B cell (primary cell): Measurements from ENCODE around the gene KCNJ12. TPM values are rescaled to one million over a fixed set of nuclear protein-coding genes. Genes with fewer than 3 reads are reported as not detected.

ENCODE experiments used
- ATAC-seq: fragments of 200-7000 bp; cut with Tn5 transposase; one replicate; pipeline ENCODE4 v1.10.0; 2021; ENCODE audit warnings: low read depth, mild to moderate bottlenecking, moderate number of reproducible peaks, moderate library complexity
- CTCF ChIA-PET: fragments of 350-600 bp; sonication (Branson Sonifier 250); formaldehyde crosslinking; loops from one replicate; lab custom pipeline; 2021; ENCODE audit warnings: antibody characterized with exemption, inconsistent platforms; lab: Charles Lee
- POLR2A ChIA-PET: fragments of 350-600 bp; sonication (Branson Sonifier 250); formaldehyde crosslinking; loops from one replicate; lab custom pipeline; 2021; ENCODE audit warnings: antibody characterized with exemption; lab: Charles Lee
- DNase-seq: peaks from one replicate; pipeline ENCODE4 v3.0.0; 2013
- H2AFZ ChIP-seq: 2 replicates; pipeline ENCODE4 v1.6.1; 2012; ENCODE audit warnings: mild to moderate bottlenecking, low read depth, low read length; ENCODE audit not compliant: insufficient read depth, poor library complexity, severe bottlenecking
- H3K27ac ChIP-seq, 2 donors: 1 replicate in 1 of 2; 2 replicates in 1 of 2; pipeline ENCODE4 v1.5.1; 2012 to 2013; ENCODE audit warnings: low read length in 2 of 2, mild to moderate bottlenecking in 2 of 2, moderate library complexity in 1 of 2
- H3K27me3 ChIP-seq, 4 experiments: fragments of 200-600 bp in 1 of 4; sonication (generic) in 1 of 4; replicated peaks in 1 of 4; 1 replicate in 2 of 4; 2 replicates in 2 of 4; pipeline versions ENCODE4 v1.6.1 to v1.7.0; 2013 to 2016; ENCODE audit warnings: low read length in 3 of 4, mild to moderate bottlenecking in 2 of 4, mixed read lengths in 1 of 4, moderate library complexity in 1 of 4; ENCODE audit not compliant: insufficient read depth in 4 of 4, control insufficient read depth in 3 of 4; ENCODE audit errors: control extremely low read depth in 1 of 4
- H3K36me3 ChIP-seq, 2 experiments: replicated peaks in 1 of 2; 1 replicate in 1 of 2; 2 replicates in 1 of 2; pipeline versions ENCODE4 v1.6.1 to v1.7.1; 2013; ENCODE audit warnings: low read length in 1 of 2; ENCODE audit not compliant: insufficient read depth in 2 of 2, control insufficient read depth in 1 of 2; ENCODE audit errors: control extremely low read depth in 1 of 2, extremely low read depth in 1 of 2
- H3K4me1 ChIP-seq, 2 donors: fragments of 200-600 bp in 1 of 2; sonication (generic) in 1 of 2; 1 replicate in 1 of 2; 2 replicates in 1 of 2; pipeline versions ENCODE4 v1.5.1 to v1.6.1; 2013 to 2017; ENCODE audit warnings: low read length in 2 of 2; ENCODE audit not compliant: control insufficient read depth in 2 of 2, insufficient read depth in 2 of 2
- H3K4me2 ChIP-seq: replicated peaks from 2 replicates; pipeline ENCODE3; 2012; ENCODE audit warnings: mild to moderate bottlenecking, low read depth, low read length; ENCODE audit not compliant: poor library complexity, severe bottlenecking
- H3K4me3 ChIP-seq, 5 experiments: fragments of 200-600 bp in 1 of 5; sonication (generic) in 1 of 5; 1 replicate in 3 of 5; 2 replicates in 2 of 5; pipeline versions ENCODE4 v1.5.1 to v1.7.0; 2011 to 2016; ENCODE audit warnings: low read length in 4 of 5, mild to moderate bottlenecking in 4 of 5, low read depth in 2 of 5, control low read depth in 1 of 5, moderate library complexity in 1 of 5; ENCODE audit not compliant: insufficient read depth in 1 of 5; ENCODE audit errors: control extremely low read depth in 1 of 5, extremely low read depth in 1 of 5
- H3K79me2 ChIP-seq: fragments of 200-600 bp; sonication (generic); one replicate; pipeline ENCODE4 v1.6.0; 2016; ENCODE audit warnings: low read length; ENCODE audit not compliant: control insufficient read depth, insufficient read depth
- H3K9ac ChIP-seq: fragments of 200-600 bp; sonication (generic); 2 replicates; pipeline ENCODE4 v1.6.1; 2017; ENCODE audit warnings: mild to moderate bottlenecking, low read length, moderate library complexity
- H3K9me3 ChIP-seq, 3 donors: one replicate each; pipeline versions ENCODE4 v1.6.1 to v1.7.1; 2013; ENCODE audit warnings: low read length in 2 of 3; ENCODE audit not compliant: control insufficient read depth in 2 of 3, insufficient read depth in 1 of 3; ENCODE audit errors: control extremely low read depth in 1 of 3
- H4K20me1 ChIP-seq: 2 replicates; pipeline ENCODE4 v1.6.0; 2012; ENCODE audit warnings: mild to moderate bottlenecking, low read length; ENCODE audit not compliant: insufficient read depth, control insufficient read depth, poor library complexity, severe bottlenecking
- H3K27ac Mint-ChIP-seq: one replicate; pipeline ENCODE4 v1.8.0; 2021; ENCODE audit warnings: mixed read lengths
- H3K27me3 Mint-ChIP-seq: one replicate; pipeline ENCODE4 v1.8.0; 2021; ENCODE audit warnings: mixed read lengths
- H3K4me1 Mint-ChIP-seq: one replicate; pipeline ENCODE4 v1.8.0; 2021; ENCODE audit warnings: mixed read lengths
- H3K4me3 Mint-ChIP-seq: one replicate; pipeline ENCODE4 v1.8.0; 2021; ENCODE audit warnings: mixed read lengths
- H3K9me3 Mint-ChIP-seq: one replicate; pipeline ENCODE4 v1.8.0; 2022; ENCODE audit warnings: mixed read lengths; ENCODE audit not compliant: insufficient read depth
- EZH2 ChIP-seq: IDR thresholded peaks from 2 replicates; pipeline ENCODE4 v1.6.1; 2012; ENCODE audit warnings: borderline replicate concordance, low read depth, mild to moderate bottlenecking, moderate library complexity, low read length; ENCODE audit not compliant: insufficient read depth, poor library complexity, severe bottlenecking
- WGBS: methylation state at CpG from one replicate; pipeline ENCODE4 v1.1.5; 2013; ENCODE audit warnings: missing lambda C conversion rate; ENCODE audit not compliant: insufficient coverage; 5-methylcytosine and 5-hydroxymethylcytosine counted together
- intact Hi-C: fragments of 100-400 bp; cut with micrococcal nuclease; formaldehyde crosslinking; loops from one replicate; pipeline ENCODE4 v1.10.0; 2022
- polyA plus RNA-seq: library from polyadenylated mRNA; depleted of rRNA; stranded (reverse); fragments of >200 nt; gene quantifications from 2 replicates; pipeline ENCODE4 v1.2.3, GENCODE V29; 2012
- total RNA-seq, 2 donors: library from RNA; stranded (reverse); fragments of 120-200 nt in 1 of 2; gene quantifications; 1 replicate in 1 of 2; 2 replicates in 1 of 2; pipeline versions ENCODE4 v1.2.3 to v1.2.4, GENCODE V29; 2013 to 2022
- TF ChIP-seq, protein P1 (sequence below): fragments of 200-600 bp; IDR thresholded peaks from one replicate; pipeline ENCODE4 v1.8.0; 2022; ENCODE audit warnings: antibody characterized with exemption, mild to moderate bottlenecking

KCNJ12 gene
- total and polyA plus RNA-seq, 2 donors (not counting 1 experiment from before 2014, with no cell fraction given) = not detected

- H3K9me3 ChIP-seq = peaks cover 0 to under 1% (median 0%) of the 10 kb centered on the region in 3 donors
- no peaks in the 10 kb centered on the region for H3K9me3 Mint-ChIP-seq
- WGBS = 12% methylated on average over 12 of the region's 12 CpGs
- H3K4me3 ChIP-seq = no peak overlapping the region
- H3K4me1 ChIP-seq = peaks cover 31 to 36% of the 10 kb centered on the region in 2 donors
- H3K79me2 ChIP-seq = no peaks in the 10 kb centered on the region
- ATAC-seq = no peak
- ChIA-PET POLR2A (no interaction called here), CTCF (no interaction called here)
- no peak overlapping the region for H3K27ac Mint-ChIP-seq
- no peak for TF ChIP-seq EZH2
- TF ChIP-seq, protein P1, sequence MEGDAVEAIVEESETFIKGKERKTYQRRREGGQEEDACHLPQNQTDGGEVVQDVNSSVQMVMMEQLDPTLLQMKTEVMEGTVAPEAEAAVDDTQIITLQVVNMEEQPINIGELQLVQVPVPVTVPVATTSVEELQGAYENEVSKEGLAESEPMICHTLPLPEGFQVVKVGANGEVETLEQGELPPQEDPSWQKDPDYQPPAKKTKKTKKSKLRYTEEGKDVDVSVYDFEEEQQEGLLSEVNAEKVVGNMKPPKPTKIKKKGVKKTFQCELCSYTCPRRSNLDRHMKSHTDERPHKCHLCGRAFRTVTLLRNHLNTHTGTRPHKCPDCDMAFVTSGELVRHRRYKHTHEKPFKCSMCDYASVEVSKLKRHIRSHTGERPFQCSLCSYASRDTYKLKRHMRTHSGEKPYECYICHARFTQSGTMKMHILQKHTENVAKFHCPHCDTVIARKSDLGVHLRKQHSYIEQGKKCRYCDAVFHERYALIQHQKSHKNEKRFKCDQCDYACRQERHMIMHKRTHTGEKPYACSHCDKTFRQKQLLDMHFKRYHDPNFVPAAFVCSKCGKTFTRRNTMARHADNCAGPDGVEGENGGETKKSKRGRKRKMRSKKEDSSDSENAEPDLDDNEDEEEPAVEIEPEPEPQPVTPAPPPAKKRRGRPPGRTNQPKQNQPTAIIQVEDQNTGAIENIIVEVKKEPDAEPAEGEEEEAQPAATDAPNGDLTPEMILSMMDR = no peak
- peaks cover 31% of the 10 kb centered on the region for H3K27me3 Mint-ChIP-seq
- H3K27me3 ChIP-seq = peaks cover 0 to 53% (median 14%) of the 10 kb centered on the region in 4 experiments
- no peak overlapping the region for H3K4me2 ChIP-seq
- H3K27ac ChIP-seq = no peak overlapping the region
- H3K9ac ChIP-seq = no peak overlapping the region
- H2AFZ ChIP-seq = no peak overlapping the region
- DNase-seq = no peak
- no peaks in the 10 kb centered on the region for H4K20me1 ChIP-seq
- no peaks in the 10 kb centered on the region for H3K36me3 ChIP-seq
- H3K4me1 Mint-ChIP-seq = peaks cover 34% of the 10 kb centered on the region
- intact Hi-C loops = no loop called here
- no peak overlapping the region for H3K4me3 Mint-ChIP-seq
Measured at GRCh38 chr17:21373036-21373435, 3.1 kb upstream of the KCNJ12 start.

DNA sequence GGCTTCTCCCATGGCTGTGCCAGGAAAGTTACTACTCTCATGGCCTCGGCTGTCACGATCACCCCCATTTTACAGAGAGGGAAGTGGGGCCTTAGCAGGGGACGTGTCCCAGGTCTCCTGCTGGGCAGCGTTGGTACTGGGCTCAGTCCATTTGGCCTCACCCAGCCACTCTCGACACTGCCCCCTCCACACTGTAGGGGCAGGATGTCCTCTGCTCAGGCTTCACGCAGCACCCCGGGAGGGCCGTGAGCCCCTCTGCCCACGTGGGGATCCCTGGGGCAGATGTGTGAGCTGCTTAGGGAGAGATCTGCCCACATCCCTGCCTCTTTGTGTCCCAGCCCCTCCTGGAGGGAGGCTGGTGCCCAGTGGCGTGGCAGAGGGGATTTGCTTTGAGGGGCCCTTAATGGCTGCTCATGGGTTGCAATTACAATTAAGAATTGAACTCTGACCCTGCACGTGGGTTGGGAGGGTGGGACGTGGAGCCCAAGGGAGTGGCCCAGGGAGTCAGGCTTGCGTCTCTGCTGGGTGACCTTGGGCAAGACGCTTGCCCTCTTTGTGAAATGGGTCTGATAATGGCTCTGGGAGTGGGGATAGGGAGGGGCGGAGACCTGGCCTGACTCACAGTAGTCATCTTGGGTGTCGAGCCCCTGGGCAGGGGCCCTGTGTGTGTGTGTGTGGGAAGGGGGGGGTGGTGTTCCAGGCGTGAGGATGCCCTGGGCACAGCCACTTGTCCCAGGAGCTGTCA lies 2.3 kb upstream of the KCNJ12 start:
- no peak for DNase-seq
- Mint-ChIP-seq H3K27ac (no peak overlapping the region), H3K9me3 (no peaks in the 10 kb centered on the region), H3K27me3 (peaks cover 27% of the 10 kb centered on the region), H3K4me3 (no peak overlapping the region), H3K4me1 (peaks cover 29% of the 10 kb centered on the region)
- POLR2A ChIA-PET = no interaction called here
- intact Hi-C loops = loop anchor here (1.0 kb wide), 1 partner anchor 94 kb away; no protein-coding TSS in a partner anchor
- Histone ChIP-seq H3K9me3 (peaks cover 0 to 3% (median 0%) of the 10 kb centered on the region in 3 donors), H3K9ac (no peak overlapping the region), H3K4me2 (no peak overlapping the region), H3K27me3 (peaks cover 0 to 61% (median 17%) of the 10 kb centered on the region in 4 experiments), H3K4me1 (peaks cover 34% of the 10 kb centered on the region in 2 donors), H4K20me1 (no peaks in the 10 kb centered on the region), H3K36me3 (no peaks in the 10 kb centered on the region), H3K27ac (no peak overlapping the region), H2AFZ (no peak overlapping the region), H3K4me3 (no peak overlapping the region), H3K79me2 (no peaks in the 10 kb centered on the region)
- CTCF ChIA-PET = interaction anchor here (0.6 to 1.9 kb wide), 3 partner anchors 86 to 134 kb away, joined by 3 to 8 read pairs (median 5); no protein-coding TSS in a partner anchor
- no peak for ATAC-seq
- TF ChIP-seq EZH2 = no peak
- TF ChIP-seq, protein P1 = no peak
- WGBS = 75% methylated on average over 11 of the region's 17 CpGs
